AG08395 (cell line): Measurements from ENCODE around the gene MAP4K4.

Experiments
- DNase-seq: peaks from one replicate; pipeline ENCODE4 v3.0.0; 2012; ENCODE audit warnings: mixed read lengths, low spot score

The MAP4K4 gene

DNA sequence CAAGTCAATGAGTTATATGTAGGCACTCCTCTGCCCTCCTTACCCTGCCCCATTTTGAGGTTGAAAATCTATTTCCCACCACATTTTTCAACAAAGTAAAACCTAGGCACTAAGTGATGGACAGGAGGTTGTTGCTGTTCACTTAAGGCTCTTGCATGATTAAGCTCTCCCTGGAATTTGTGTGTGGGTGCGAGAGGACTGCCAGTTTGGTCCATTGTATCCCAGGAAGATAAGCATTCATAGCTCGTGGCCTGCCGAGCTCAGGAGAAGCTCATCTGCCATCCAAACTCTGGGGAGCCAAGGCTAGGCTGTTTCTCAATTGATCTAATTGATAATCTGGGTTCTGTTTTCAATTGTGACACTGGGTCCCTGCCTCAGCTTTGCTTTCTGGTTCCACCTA is 4.7 kb upstream of the MAP4K4 start:
- DNase-seq, result no peak

- no peak for DNase-seq
Measured at GRCh38 chr2:101693991-101694588, 3.4 kb upstream of the MAP4K4 start.

- DNase-seq, result no peak
Measured at GRCh38 chr2:101696272-101697123, 1.0 kb upstream of the MAP4K4 start.

DNA sequence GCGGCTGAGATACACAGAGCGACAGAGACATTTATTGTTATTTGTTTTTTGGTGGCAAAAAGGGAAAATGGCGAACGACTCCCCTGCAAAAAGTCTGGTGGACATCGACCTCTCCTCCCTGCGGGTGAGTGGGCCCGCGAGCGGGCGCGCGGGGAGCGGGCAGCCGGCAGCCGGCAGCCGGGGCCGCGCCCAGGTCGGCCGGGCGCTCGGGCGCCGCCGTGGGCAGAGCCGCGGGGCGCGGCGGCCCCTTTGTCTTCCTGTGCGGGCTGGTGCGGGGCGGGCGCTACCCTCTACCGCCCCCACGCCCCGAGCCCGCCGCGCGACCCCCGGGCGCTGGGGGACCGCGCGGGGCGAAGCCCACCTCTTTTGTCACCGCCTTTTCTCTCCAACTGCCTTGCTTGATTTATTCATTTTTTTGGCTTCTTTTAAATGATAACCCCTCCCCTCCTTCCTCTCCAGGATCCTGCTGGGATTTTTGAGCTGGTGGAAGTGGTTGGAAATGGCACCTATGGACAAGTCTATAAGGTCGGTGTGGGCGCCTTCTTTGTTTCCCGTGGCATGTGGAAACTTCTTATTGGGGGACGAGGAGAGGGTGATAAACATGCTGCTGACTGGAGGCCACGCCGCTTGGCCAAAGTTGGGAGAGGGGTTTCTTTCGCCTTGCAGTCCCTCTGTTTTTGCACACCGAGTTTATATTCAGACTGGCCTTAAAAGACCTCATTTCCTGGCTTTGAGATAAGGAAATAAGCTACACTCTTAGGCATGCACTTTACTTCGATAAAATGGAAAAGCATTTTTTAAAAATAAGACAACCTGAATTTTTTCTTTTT is 722 bp downstream of the MAP4K4 start:
- no peak for DNase-seq

GRCh38 chr2:101698844-101699754 is 1.6 kb downstream of the MAP4K4 start:
- DNase-seq, result no peak

DNA sequence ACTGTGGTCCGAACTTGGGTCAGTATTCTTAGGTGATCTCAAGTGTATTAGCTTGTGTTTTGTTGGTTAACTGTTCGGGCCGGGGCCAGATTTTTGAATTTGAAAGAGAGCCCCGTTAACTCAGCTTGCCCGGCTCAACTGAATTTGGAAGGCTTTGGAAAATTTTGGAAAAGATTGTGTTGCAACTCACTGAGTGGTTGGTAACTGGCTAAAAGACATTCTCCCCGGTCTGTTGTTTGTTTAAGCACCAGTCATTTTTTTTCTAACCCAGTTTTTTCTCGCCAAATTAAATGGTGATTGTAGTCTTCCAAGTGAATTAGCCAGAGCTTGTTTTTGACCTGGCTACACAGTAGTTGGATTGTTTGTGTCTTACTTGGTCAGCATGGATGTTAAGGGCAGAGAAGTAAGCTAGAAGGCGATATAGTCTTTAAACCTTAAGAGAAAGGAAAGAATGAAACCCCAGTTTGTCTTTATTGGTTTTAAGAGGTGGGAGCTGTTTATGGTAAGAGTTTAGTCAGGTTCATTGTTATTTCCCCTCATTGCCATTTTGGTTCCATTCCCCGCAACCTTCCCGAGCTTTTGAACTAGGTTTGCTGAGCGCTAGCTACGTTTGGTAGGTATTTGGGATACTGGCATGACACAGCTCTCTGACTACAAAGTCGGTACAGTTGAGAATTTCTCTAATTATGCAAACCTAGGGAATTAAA is 2.4 kb downstream of the MAP4K4 start:
- DNase-seq, result no peak

GRCh38 chr2:101704046-101704466 is 6.5 kb downstream of the MAP4K4 start:
- DNase-seq, result peak; percentile 82

GRCh38 chr2:101704816-101705578 is 7.5 kb downstream of the MAP4K4 start:
- peak; percentile 15 for DNase-seq

DNA sequence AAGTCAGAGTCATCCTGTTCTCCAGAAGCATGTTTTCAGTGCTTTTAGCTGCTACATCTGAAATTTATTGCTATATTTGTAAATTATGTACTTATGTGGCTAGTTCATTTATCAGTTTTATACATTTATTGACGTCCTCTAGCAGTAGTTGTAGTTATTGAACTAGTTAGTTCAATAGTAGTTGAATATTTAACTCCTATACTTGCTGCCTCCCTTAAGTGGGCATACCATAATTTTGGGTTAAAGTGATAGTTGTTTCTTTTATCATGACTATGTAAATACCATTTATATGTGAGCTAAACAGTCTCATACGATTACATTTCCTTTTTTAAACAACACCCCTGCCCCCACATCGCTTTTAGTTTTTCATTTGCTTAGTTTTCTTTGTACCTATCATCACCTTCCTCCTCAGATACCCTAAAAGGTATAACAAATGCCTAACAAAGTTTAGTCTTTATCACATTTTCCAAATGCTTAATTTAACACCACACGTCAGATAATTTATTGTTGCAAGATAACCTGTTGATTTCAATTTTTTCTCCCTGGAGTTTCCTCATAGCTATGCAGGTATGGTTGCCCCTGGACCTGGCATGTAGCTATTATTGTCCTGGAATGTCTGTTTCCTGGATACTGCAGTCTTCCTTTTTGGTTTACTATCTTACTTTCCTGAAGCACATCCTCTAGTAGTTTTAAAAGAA is 8.8 kb downstream of the MAP4K4 start:
- no peak for DNase-seq

DNA sequence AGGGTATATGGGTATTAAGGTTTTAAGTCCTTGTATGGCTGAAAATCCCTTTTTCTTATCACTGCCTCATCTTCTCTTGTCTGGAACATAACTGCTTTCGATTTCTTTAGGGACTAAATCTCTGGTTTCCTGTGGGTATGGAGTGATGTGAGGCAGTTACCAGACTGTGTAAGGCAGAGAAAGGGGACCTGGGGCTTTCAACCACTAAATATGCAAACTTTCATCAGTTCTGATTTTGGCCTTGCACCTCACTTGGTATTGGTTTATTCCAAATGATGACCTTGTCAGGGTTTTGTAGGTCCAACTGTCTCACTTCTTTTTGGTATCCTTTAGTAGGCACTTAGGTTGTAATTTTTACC is 9.3 kb downstream of the MAP4K4 start:
- DNase-seq, result no peak

DNA sequence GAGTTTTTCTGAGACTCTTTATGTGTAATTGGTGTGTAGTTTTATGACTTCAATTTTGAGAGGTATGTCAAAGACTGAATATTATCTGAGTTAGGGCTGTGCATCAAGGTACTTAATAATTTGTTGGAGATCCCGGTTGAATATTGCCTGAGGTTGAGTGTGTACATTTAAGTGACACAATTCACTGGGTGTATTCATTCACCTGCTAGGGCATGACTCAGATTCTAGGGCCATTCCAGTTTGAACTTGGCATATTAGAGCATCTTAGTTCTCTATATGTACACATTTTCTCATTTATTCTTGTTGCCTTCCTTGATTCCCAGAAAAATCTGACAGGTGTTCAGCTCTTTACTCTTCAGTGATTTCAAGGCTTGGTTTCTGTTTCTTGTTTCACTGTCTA is 12.5 kb downstream of the MAP4K4 start:
- no peak for DNase-seq

DNA sequence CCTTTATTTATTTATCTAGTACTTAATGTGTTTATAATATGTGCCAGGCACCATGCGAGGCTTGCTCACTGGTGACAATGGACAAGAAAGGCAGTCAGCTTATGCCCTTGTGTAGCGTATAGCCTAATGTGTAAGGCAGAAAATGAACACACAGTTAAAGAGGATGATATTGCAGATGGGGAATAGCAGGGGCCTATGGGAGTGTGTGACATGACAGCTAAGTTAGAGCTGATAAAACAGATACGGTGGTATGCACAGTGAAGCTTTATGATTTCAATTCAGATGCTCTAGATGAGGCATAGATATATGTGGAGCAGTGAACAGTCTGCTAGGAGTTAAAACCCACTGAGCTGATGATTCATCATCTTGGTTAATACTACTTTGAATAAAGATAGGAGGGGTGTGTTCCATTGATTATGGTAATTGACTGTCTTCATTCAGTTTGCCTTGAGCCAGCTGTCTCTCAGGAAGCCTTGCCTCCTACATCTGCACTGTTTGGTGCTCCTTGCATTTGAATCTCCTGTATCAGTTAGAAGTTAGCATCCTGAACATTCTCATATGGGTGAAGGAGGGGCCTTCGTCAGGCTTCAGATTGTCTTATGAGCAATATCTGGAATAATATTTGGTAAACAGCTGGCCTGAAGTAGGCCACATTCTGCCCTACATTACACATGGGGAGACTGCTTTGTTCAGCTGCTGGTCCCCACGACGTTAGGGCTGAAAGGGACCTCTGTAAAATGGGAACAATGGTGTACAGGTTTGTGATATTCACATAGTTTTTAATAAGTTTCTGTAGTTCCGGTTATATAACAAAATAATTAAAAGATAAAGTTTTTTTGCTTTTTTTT is 13.2 kb downstream of the MAP4K4 start:
- DNase-seq, result peak; percentile 24

DNA sequence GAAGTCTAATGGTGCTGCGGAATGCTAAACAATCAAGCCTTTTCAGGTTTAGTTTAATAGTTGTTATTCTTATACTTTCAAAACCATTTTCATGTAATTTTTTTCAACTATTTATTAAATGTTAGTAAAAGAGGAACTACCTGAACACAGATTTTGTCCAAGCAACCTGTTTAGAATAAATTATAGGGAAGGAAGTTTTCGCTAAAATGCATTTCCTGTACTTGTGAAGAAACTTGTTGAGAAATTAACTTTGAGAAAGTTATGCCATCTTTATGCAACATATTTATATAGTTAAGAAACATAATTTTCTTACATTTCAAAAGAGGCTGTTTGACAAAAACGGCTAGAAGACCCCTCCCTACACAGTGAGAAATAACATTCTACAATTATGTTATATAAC is 16.6 kb downstream of the MAP4K4 start:
- no peak for DNase-seq

DNA sequence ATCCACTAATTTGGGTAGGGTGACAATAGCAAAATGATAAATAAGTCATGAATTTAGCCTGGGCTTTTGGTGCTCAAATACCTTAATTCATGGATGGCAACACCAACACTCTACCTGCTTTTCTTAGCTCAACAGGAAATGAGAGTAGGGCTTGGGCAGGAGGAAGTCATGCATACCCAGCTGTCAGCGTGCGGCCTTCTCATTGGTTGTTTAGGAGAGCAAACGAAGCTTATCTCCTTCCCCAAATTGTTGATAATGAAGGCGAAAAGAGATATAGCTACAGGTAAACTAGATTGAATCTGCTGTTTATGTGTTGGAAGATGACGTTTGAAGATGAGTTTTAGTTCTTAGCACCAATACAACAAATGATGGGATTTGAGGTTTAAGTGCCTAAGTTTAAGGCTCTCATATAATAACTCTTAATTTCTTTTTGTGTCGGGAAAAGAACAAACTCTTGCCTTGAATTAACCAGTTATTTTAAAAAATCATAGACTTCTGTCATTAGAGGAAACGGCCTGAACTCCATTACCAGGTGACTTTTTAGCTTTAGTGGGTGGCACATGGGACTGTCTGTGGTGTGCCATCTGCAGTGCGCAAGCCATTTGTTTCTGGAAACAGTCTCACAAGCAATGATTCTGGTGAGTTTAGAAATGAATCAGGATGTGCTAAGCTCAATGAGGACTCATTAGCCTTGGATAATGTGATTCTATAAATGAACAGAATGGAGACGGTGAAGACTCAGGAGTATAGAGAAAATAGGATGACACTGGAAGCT is 19.8 kb downstream of the MAP4K4 start:
- DNase-seq, result no peak

GRCh38 chr2:101718479-101718878 is 21.0 kb downstream of the MAP4K4 start:
- no peak for DNase-seq

DNA sequence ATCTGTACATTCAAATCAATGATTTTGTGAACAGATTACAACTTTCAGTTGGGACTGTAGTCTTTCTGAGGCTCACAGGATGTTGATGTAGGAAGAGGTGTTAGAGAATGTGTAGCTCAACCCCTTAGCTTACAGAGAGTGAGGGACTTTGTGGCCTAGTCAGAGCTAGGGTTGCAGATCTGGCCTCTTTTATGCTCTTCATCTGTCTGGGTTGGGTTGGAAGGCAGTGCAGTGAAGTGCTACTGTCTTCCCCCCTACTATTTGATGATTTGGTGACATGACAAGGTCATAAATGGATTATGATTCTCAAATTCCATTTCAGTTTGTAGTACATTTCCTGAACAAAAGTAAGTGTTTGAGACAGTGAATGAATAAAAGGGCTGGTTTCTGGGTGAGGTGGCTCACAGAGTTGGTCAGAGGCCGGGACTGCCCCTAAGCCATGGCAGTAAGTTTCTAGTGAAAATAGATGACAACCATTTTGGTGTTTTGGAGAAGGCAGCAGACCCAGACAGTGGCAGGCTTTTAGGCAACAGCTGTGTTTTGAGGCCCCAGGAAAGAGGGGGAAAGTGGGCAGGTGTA is 21.6 kb downstream of the MAP4K4 start:
- no peak for DNase-seq

GRCh38 chr2:101720732-101721131 is 23.2 kb downstream of the MAP4K4 start:
- DNase-seq, result no peak

DNA sequence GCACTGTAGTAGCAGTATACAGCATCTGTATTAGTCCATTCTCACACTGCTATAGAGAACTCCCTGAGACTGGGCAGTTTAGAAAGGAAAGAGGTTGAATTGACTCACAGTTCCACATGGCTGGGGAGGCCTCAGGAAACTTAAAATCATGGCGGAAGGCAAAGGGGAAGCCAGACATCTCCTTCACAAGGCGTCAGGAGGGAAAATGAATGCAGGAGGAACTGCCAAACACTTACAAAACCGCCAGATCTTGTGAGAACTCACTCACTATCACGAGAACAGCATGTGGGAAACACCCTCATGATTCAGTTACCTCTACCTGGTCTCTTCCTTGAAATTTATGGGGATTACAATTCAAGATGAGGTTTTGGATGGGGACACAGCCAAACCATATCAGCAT is 25.4 kb downstream of the MAP4K4 start:
- DNase-seq, result no peak
